ENCODE measurements around the gene ZNF219. TPM values are rescaled to one million over a fixed set of nuclear protein-coding genes. Genes with fewer than 3 reads are reported as not detected.

ZNF219 gene
- total and polyA plus RNA-seq, 2 experiments from 2014 or later: 49.5 to 143 TPM

- no peak overlapping the region for H3K4me3 ChIP-seq
These were observed 3.5 kb upstream of the ZNF219 start for GRCh38 chr14:21101802-21102413.

GRCh38 chr14:21100931-21101330, 2.5 kb upstream of the ZNF219 start, which contains the start of gene TMEM253:
Gene TMEM253, plus strand, starts transcription at chr14:21101066. Its CDS starts 278 bp downstream, at chr14:21101344.
- no peak within 1 kb of the TSS for H3K4me3 ChIP-seq

More at GRCh38 chr14:21101802-21102413, 3.5 kb upstream of the ZNF219 start:
- Histone ChIP-seq H3K27ac (peak overlapping the region; percentile 37), H3K9me3 (ENCODE audit: low read depth) (no peaks in the 10 kb centered on the region), H3K36me3 (no peaks in the 10 kb centered on the region), H3K4me1 (ENCODE audit: low read depth) (peaks cover 29% of the 10 kb centered on the region), H3K27me3 (no peaks in the 10 kb centered on the region)
- no peak for DNase-seq (ENCODE audit: low read depth in 1 of 2, low spot score in 1 of 2)
- no peak for TF ChIP-seq CTCF (IDR thresholded peaks at IDR 0.05; ENCODE audit: low read depth, low read length)

GRCh38 chr14:21099596-21099985, 1.1 kb upstream of the ZNF219 start:
- no peaks in the 10 kb centered on the region for H3K36me3 ChIP-seq
- no peak for DNase-seq (ENCODE audit: low read depth in 1 of 2, low spot score in 1 of 2)
- H3K4me3 ChIP-seq: no peak overlapping the region
- TF ChIP-seq CTCF (IDR thresholded peaks at IDR 0.05; ENCODE audit: low read depth, low read length): no peak
- peaks cover 3% of the 10 kb centered on the region for H3K27me3 ChIP-seq
- H3K4me1 ChIP-seq (ENCODE audit: low read depth): peaks cover 31% of the 10 kb centered on the region
- H3K27ac ChIP-seq: peak overlapping the region; percentile 93
- H3K9me3 ChIP-seq (ENCODE audit: low read depth): no peaks in the 10 kb centered on the region

More at GRCh38 chr14:21100931-21101330, 2.5 kb upstream of the ZNF219 start, which contains the start of gene TMEM253:
- Histone ChIP-seq H3K27ac (peak within 1 kb of the TSS; percentile 37), H3K4me1 (ENCODE audit: low read depth) (peaks cover 23% of the 10 kb centered on the region), H3K36me3 (no peaks in the 10 kb centered on the region), H3K27me3 (no peaks in the 10 kb centered on the region), H3K9me3 (ENCODE audit: low read depth) (no peaks in the 10 kb centered on the region)
- no peak for TF ChIP-seq CTCF (IDR thresholded peaks at IDR 0.05; ENCODE audit: low read depth, low read length)
- DNase-seq (ENCODE audit: low read depth in 1 of 2, low spot score in 1 of 2): no peak

DNA sequence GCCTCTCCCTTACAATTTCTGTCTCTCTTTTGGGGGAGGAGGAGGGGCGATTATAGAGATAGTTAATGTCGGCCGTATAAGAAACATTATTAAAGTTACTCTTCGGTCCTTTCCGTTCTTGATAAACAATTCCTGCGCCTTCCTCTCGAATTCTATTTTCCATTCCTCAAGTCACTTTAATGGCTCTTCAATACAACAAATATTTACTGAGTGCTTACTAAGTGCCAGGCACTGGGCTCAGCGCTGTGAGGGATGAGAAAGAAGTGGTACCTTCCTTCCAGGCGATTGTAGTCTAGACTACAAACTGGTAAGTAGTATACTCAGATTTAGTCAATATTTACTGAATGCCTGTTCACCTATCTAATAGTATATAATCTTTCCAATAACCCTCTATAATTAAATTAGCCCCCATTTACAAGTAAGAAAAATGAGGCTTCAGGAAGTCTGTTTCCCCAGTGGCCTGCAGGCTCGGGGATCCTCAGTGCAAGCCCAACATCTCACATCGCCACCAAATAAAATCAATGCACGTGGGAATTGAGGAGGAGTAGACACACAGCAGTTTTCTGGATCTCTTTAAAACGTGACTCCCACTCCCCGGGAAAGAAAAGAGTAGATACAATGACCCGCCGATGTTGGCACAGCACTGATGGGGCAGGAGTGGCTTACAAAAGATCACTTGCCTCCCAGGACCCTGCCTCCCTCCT, 589 bp upstream of the ZNF219 start:
- Histone ChIP-seq H3K27ac (peak overlapping the region; percentile 93), H3K36me3 (no peaks in the 10 kb centered on the region), H3K4me1 (ENCODE audit: low read depth) (peaks cover 36% of the 10 kb centered on the region), H3K9me3 (ENCODE audit: low read depth) (no peaks in the 10 kb centered on the region), H3K4me3 (peak overlapping the region; percentile 70), H3K27me3 (peaks cover 3% of the 10 kb centered on the region)
- DNase-seq (ENCODE audit: low read depth in 1 of 2, low spot score in 1 of 2): no peak
- TF ChIP-seq CTCF (IDR thresholded peaks at IDR 0.05; ENCODE audit: low read depth, low read length): no peak

- H3K4me1 ChIP-seq (ENCODE audit: low read depth): peaks cover 36% of the 10 kb centered on the region
- peaks cover 3% of the 10 kb centered on the region for H3K27me3 ChIP-seq
- no peaks in the 10 kb centered on the region for H3K9me3 ChIP-seq (ENCODE audit: low read depth)
- peaks cover 6% of the 10 kb centered on the region for H3K36me3 ChIP-seq
- H3K27ac ChIP-seq: peak overlapping the region; percentile 92
- peak overlapping the region; percentile 73 for H3K4me3 ChIP-seq
- DNase-seq (ENCODE audit: low read depth in 1 of 2, low spot score in 1 of 2): peak in 1 of 2 donors; percentile 62
- no peak for TF ChIP-seq CTCF (IDR thresholded peaks at IDR 0.05; ENCODE audit: low read depth, low read length)
These were observed 799 bp downstream of the ZNF219 start for GRCh38 chr14:21097636-21098075.

Data from cardiac muscle cell (in vitro differentiated cells and primary cell).